DLD1 (cell line): Measurements from ENCODE around the gene THAP4.

Experiments used
- in situ Hi-C: cut with HindIII; loops from 2 replicates; pipeline ENCODE4 v1.10.0; 2017; ENCODE audit warnings: low sequenced_read_pairs

THAP4 gene, protein sequence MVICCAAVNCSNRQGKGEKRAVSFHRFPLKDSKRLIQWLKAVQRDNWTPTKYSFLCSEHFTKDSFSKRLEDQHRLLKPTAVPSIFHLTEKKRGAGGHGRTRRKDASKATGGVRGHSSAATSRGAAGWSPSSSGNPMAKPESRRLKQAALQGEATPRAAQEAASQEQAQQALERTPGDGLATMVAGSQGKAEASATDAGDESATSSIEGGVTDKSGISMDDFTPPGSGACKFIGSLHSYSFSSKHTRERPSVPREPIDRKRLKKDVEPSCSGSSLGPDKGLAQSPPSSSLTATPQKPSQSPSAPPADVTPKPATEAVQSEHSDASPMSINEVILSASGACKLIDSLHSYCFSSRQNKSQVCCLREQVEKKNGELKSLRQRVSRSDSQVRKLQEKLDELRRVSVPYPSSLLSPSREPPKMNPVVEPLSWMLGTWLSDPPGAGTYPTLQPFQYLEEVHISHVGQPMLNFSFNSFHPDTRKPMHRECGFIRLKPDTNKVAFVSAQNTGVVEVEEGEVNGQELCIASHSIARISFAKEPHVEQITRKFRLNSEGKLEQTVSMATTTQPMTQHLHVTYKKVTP

DNA sequence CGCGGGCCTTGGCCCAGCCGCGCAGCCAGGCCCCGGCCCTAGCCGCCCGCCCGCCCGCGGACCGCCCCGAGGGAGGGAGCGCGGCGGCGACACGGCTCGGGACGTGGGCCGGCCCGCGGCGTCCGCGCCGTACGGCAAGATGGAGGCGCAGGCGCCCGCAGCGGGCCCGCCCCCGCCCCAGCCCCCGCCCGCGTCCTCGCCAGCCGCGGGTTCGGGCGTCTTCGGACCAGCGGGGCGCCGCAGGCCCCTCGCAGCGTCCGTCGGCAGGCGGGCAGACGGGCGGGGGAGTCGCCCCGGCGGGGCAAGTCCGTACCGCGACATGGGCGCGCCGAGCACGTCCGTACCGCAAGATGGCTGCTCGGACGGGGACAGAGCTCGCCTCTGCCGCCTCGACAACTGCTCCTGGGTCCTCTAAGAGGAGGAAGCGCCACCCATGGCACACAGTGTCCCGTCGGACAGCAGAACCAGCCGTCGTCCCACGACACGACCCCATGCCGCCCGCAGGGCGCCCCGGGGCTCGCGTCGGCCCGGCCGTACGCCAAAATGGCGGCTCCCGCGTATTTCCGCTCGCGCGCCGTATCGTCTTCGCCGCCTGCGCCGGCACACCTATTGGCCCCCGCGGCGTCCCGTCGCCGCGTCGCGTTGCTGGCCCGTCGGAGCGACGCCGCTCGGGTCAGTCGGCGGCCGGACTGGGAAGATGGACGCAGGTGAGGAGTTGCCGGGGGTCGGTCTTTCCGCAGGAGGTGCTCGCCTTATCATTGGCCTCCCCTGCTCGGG, at the start of gene THAP4, which contains the start of gene ATG4B:
TSS of gene THAP4 (minus strand) at position 141 of the 777 bp plus-strand sequence. CDS start 141 bp downstream, outside the sequence.
TSS of gene ATG4B (plus strand) at position 676 of the 777 bp plus-strand sequence. CDS start at position 698, 22 bp downstream.
- in situ Hi-C loops, result no loop called here

DNA sequence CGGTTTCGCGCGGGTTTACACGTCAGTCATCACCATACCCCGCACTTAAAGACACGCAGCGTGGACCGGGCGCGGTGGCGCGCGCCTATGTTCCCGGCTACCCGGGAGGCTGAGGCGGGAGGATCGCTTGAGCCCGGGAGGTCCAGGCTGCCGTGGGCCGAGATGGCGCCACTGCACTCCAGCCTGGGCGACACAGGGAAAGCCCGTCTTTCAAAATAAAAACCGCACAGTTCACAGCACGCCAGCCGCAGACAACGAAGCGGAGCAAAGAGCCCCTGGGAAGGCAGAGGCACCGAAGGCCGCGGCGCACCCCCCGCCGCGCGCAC, 49.3 kb upstream of the THAP4 start:
- in situ Hi-C loops, result no loop called here

DNA sequence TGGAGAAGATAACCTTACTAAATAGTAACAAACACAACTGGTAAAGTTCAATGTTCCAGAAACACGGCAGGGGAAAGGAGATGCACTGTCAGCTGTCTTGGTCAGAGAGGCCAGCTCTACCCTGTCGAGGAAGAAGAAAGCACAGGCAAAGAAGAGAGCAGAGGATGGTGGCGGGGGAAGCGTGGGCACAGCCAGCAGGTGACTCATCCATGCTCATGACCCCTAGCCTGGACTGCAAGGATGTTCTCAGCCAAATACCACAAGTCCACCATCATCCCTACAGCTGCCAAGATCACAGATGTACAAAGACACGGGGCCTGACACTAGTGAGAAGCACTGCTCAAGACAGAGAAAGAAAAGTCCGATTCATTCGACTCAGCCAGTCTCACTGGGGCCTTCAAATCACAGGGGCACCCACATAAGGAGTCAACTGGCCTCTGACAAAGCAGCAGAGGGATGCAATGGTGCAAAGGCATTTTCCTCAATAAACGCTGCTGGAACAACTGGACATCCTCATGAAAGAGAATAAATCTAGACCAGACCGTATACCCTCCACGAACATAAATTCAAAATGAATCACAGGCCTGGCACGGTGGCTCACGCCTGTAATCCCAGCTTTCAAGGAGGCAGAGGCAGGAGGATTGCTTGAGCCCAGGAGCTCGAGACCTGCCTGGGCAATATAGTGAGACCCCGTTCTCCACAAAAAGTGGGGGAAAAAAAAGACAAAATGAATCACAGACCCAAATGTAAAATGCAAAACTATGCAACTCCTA, 44.1 kb upstream of the THAP4 start:
- in situ Hi-C loops, result no loop called here

DNA sequence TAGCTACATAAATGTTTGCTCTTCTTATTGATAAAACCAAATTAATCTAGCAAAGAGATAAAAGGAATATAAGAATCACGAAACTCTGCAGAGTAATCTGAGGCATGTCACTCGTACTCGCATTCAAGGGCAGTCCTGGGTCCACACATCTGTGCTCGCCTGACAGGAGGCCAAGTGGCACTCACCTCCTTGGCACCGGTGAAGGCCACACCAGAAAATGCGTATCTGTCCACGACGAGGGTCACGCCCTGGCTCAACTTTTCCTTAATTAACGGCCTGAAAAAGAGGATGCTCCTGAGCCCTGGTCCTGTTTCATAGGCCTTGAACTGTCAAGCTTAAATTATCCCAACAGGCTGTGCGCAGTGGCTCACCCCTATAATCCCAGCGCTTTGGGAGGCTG, 43.1 kb upstream of the THAP4 start:
- in situ Hi-C loops, result no loop called here

DNA sequence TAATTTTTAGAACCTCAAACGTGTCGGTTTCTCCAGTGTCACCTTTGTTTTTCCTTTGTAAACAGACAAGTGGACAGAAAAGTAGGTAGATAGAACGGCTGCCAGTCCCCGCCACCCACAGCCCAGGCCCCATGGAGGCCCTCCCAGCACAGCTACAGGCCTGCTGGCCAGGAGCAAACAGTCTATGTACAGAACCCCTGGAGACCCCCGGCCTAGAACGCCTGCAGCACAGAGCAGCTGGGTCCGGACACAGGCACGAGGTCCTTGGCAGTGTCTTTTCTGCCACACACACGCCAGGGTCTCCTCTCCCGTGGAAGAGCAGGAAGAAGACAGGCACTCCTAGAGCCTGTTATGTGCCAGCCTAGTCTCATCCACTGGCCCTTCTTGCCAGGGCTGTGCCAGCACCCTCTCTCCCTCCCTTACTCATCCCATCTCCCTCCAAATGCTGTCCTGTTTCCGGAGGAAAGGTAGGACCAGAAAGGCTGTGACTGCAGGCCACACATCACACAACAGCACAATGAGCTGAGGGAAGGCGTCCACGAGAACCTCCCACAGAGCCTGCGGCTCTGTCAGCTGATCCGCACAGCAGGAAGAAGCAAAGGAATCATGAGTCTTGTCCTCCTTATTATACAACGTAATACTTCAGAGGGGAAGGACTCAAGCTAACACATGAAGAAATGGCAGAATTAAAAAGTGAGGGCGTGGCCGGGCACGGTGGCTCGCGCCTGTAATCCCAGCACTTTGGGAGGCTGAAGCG, 42.0 kb upstream of the THAP4 start:
- in situ Hi-C loops, result no loop called here

DNA sequence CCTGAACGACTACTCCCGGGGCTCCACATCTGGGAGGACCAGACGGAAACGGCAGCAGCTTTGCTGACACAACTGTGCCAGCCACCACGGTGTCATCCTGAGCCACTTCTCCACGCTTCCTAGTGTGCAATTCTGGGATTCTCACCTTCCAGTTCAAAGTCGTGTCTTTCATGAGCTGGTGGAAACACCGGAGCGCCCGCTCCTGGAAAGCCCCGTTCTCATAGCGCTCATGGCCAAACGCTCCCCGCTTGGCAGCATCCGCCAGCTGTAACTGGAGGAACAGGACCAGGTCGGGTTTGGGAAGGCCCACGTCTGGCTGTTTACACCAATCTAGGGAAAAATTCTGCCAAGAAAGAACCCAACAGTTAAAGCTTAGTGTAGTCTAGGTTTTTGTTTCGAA, 41.3 kb upstream of the THAP4 start:
- in situ Hi-C loops, result no loop called here

DNA sequence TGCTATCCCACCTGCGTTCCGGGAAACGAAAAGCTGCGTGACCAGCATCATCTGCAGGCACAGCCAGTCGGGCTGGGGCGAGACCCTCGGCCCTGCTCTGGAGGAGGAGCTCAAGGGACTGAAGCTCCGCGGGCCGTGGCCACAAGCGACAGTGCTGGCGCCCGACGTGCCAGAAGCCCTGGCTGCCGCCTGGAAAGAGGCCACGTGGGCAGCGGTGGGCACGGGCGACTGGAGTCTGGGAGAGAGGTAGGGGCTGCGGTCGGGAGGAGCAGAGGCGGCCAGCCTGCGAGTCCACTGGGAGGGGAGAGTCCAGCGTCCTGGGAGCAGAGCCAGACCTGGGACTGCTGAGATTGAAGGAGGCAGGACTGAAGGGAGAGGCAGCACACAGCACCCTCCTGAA, 40.4 kb upstream of the THAP4 start:
- in situ Hi-C loops, result no loop called here

DNA sequence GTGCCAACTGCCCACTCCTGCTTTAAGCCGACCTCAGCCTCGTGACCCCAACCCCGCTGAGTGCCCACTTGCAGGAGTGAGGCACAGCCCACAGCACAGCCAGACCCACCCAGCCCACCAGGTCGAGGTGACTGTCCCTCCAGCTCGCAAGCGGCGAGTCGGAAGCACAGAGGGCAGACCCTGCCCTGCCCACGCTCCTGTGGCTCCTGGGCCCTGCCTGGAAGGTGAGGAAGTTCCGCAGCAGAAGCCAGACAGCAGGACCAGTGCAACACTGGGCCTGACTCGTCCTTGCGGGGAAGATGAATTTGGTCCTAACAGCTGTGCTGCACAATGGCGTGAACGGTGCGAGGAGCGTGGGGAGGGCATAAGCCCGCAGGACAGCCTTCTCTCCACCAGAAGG, 39.7 kb upstream of the THAP4 start:
- in situ Hi-C loops, result no loop called here

DNA sequence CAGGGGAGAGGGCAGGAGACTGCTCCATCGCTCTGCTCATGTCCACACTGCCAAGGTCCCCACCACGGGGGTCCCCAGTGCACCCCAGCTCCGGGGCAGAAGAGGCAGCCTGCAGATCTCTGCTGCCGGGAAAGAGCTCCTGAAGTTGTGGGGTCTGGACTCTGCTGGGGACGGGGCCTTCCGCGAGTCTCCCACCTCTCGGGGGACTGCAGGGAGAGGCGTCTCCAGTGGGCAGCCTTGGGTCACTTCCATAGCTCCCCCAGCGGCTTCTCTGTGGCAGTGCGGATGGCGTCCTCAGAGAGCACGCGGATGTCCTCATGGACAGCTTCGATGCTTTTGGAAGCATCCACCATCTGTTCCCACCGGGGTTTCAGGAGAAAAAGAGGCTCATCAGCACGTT, 38.9 kb upstream of the THAP4 start:
- in situ Hi-C loops, result no loop called here

DNA sequence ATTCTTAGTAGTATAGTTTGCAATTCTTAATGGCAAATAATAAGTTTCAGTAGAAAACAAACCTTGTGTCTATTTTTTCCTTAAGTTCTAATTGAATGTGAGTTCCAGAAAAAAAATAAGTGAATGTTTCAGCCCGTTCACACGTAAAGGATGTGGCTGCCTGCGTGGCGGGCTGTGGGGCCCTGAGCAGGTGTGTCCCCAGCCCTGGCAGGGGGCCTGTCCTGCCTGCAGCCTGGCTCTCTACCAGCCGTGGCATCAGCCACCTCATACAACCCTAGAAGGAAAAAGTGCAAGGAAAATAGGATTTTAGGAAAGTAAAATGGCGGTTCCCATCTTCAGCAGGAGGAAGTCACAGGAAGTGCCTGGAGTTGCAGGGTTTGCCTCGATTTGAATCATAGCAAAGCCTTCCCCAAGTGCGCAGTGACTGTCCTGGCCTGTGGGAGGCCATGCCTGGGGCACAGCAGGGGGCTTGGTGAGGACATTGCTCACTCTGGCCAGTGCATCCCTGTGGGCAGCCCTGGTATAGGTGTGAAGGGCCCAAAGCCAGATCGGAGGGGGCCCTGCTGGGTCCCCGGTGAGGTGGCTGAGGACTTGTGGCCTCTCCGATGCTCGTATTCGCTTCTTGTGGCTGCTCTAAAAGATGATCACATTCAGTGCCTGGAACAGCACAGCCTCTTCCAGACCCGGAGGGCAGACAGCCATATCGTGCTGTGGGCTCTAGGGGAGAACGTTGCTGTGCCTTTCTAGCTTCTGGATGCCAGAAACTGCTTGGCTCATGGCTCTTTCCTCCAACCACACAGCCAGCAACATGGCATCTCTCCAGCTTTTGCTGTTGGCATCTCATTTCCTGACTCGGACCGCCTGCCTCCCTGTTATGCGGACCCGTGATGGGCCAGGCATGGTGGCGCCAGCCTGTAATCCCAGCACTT, 37.1 kb upstream of the THAP4 start:
- in situ Hi-C loops, result no loop called here

DNA sequence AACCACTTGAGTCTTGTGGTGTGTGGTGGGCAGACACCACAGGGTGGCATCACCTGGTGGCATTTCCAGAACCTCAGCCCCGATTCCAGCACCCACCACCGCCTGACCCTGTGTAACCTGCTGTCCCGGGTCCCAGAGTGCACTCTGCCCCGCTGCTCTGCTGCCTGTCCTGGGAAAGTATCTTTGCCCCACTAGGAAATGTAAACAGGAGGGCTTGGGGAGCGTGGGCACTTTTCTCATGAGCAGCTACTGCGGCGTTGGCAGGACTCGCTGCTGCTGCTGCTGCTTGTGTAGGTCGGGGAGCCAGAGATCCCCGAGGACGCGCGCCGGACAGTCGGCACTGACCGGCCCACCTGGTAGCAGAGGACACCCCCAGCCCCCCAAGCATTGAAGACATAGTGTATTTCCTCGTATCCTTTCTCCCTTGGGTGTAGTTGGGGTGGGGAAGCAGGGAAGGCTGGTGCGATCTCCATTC, 36.3 kb upstream of the THAP4 start:
- in situ Hi-C loops, result no loop called here

DNA sequence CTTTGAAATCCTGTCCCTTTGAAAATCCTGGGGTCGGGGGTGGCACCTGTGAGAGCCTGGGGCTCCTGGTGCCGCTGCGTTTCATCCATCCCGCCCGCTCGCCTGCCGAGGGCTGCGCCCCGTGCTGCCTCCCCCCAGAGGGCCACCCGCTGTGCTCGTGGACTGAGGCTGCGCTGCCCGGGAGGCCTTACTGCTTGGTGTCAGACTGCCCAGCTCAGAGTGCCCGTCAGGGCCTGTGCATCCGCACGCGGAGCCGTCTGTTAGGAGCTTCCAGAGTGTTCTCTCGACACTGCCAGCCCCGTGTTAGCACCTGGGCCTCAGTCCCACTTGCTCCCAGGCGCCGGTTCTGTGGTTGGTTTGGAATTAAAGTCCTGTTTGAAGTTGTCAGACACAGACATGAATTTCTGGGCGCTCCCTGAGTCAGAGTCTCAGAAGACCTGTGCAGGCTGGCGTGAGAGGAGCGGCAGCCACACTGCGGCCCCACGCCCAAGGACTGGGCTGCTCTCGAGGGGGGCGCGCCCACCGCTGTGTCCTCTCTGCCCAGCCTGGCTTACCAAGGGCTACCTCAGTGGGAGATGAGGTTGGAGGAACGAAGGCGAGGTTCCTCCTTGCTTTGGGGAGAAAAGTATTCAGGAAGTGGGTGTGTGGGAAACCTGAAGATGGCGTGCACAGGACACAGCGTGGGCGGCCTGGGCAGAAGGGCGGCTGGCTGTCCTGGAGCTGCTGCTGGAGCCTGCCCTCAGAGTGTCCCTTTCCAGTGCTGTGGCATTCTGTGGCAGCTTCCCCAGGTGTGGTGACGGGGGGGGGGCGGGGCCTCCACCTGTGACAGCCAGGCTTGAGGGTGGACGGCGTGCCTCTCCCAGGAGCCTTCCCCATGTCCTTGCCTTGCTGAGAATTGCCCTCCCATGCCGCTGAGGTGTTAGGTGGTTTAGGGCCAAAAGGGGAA, 35.6 kb upstream of the THAP4 start:
- in situ Hi-C loops, result no loop called here

DNA sequence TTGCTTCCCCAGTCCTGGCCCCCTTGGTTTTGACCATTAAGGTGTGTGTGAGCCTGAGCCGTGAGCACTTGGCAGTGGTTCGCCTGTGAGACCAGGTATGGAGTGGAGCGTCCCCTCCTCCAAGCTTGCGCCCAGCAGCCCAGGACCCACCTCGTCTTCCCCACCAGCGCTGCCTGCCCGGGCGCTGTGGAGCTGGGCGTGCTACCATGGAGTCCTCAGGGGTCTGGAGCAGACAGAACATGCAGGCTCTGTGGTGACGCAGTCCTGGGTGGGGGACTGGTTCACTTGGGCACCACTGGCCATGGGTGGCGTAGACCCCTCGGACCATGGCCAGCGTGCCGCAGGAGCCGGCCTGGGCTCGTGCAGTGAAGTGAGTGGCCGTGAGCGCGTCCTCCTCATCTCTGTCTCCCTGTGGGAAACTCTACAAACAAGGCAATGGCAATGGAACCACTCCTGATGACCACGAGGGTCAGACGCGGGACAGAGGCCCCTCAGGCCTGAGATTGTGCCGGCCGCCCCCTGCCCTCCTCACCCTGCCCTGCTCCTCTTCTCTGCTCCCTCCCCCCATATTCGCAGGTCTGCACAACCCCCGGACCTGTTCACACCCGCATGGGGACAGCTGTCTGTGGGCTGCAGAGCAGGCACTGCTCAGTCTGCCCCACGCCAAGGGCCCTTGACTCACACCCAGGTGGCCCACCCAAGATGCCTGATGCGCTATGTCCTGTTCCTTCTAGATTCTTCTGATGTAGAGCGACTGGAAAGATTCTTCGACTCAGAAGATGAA, 34.7 kb upstream of the THAP4 start:
- in situ Hi-C loops, result no loop called here

DNA sequence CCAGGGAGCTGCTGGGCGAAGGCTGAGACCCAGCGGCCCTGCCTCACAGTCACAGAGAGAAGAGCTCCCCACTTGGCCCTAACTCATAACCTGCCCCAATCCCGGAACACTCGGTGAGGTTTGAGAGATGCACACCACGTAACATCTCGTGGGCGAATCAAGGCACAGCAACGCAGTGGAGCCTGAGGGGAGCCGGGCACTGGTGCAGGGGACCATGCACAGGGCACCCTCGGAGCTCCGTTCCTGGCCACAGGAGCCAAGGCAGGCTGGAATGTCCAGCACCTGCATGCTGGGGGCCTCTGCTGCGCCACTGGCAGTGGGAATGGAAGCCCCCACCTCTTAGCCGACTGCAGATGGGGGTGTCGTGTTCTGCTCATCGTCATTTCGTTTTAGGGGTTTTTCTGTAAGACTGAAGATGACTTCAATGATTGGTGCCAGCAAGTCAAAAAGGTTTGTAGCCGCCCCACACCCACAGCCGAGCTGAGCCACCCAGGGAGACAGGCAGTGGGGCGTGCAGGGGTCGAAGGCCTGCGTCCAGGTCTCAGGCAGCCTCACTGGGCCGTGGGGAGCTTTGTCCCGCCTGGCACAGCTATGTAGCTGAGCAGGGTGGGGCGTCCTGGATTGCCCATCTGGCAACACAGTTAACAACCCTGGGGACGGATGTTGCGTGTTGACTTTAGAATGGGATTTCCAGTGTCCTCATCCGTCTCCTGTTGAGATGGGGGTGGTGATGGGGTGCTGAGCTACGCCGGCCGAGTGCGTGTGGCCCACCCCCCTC, 33.6 kb upstream of the THAP4 start:
- in situ Hi-C loops, result no loop called here

DNA sequence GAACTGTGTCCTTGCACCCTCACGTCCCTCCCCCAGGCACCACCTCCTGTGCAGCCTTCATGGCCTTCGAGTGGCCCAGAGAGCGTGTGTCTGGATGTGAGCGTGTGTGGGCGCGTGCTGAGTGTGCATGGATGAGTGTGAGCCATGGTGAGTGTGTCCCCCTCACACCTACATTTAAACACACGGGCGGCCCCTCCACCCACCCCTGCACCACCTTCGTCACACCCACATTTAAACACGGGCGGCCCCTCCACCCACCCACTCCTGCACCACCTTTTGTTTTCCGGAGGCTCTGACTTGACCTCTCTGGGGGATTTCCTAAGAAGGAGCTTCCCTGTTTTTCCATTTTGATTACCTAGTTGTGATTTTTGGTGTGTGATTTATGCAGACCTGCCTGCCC, 31.9 kb upstream of the THAP4 start:
- in situ Hi-C loops, result no loop called here

DNA sequence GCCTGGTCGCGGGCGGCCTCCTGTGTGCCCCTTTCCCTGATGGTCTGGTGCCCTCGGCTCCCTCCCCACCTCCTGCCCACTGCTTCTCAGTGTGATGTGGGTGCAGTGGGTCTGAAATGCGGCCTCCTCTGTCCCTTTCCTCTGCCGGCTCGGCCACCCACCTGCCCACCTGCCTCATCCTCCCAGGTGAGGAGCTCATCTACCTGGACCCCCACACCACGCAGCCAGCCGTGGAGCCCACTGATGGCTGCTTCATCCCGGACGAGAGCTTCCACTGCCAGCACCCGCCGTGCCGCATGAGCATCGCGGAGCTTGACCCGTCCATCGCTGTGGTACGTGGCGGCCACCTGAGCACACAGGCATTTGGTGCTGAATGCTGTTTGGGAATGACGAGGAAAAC, 31.4 kb upstream of the THAP4 start:
- in situ Hi-C loops, result no loop called here
